Measurements from ENCODE around the gene PPARG.

The PPARG gene

GRCh38 chr3:12312010-12312409 lies 23.1 kb downstream of the PPARG start:
- DNase-seq (ENCODE audit: low read depth in 3 of 3): no peak

- no peak for DNase-seq (ENCODE audit: low read depth in 3 of 3)
Observed at GRCh38 chr3:12313519-12313918, 24.6 kb downstream of the PPARG start.

- no peak for DNase-seq (ENCODE audit: low read depth in 3 of 3)
Observed at GRCh38 chr3:12316253-12316652, 27.4 kb downstream of the PPARG start.

DNA sequence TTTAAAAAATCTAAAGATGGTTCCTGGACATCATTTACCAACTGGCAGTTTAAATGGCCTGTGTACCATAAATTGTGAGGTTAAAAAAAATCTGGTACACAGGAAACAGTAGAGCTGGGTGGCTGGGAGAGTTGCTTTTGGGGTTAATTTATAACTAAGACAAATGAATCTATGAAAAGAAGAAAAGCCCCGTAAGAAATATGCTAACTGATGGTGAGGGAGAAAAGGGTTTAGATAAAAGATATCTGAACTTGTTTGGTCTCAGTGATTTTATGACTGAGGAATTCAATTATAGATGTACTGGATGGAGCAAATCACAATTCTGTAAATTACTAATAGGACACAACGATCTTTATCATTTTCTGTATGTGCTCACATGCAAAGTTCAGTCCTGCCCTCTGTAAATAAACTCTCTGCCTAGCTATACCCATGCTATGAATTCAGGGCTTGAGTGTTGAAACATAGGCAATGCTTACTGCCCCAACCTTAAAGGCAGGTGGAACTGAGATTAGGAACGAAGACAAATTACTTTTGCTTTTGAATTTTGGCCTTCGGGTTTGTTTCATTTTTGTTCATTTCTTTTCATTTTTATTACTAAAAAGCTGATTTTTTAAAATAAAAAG lies 28.0 kb downstream of the PPARG start:
- DNase-seq (ENCODE audit: low read depth in 3 of 3): no peak

- no peak for DNase-seq (ENCODE audit: low read depth in 3 of 3)
Observed at GRCh38 chr3:12317914-12318313, 29.0 kb downstream of the PPARG start.

- no peak for DNase-seq (ENCODE audit: low read depth in 3 of 3)
Observed at GRCh38 chr3:12318758-12319621, 30.1 kb downstream of the PPARG start.

- DNase-seq (ENCODE audit: low read depth in 3 of 3): no peak
Observed at GRCh38 chr3:12321015-12321414, 32.1 kb downstream of the PPARG start.

DNA sequence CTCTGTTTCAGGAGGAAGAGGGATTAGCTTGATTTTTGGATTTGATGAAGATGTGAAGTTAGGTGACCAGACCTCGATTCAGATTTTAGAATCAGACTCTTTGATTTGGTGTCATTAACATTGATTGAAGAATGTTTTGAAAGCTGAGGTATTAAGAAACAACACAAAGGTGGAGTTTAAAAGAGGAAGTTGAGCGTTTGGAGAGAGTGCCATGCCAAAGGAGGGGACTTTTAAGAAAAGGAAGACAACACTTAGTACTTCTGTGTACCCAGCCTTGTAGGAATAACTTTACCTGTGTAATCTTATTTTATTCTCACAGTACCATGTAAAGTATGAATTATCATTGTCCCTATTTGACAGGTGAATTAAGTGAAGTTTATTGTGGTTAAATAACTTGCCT lies 34.4 kb downstream of the PPARG start:
- no peak for DNase-seq (ENCODE audit: low read depth in 3 of 3)

GRCh38 chr3:12325586-12326515 lies 37.0 kb downstream of the PPARG start:
- DNase-seq (ENCODE audit: low read depth in 3 of 3): no peak

DNA sequence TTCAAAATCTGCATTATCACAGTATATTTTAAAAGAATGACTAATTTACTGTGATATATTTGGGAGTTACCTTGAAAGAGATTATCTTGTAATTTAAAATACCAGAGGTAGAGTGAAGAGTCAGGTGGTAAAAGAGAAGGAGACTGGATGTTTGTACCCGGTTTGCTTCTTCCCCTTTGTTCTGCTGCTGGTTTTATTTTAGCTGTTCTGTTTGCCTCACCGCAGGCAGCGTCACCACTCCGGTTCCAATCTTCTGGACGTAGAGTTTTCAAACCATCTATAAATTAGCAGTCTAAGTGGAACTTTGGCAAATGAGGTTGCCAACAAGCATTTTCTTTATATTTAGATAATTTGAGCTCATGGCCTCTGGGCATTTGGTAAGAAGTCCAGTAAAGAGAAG lies 38.2 kb downstream of the PPARG start:
- no peak for DNase-seq (ENCODE audit: low read depth in 3 of 3)

- no peak for DNase-seq (ENCODE audit: low read depth in 3 of 3)
Observed at GRCh38 chr3:12328132-12328836, 39.4 kb downstream of the PPARG start.

DNA sequence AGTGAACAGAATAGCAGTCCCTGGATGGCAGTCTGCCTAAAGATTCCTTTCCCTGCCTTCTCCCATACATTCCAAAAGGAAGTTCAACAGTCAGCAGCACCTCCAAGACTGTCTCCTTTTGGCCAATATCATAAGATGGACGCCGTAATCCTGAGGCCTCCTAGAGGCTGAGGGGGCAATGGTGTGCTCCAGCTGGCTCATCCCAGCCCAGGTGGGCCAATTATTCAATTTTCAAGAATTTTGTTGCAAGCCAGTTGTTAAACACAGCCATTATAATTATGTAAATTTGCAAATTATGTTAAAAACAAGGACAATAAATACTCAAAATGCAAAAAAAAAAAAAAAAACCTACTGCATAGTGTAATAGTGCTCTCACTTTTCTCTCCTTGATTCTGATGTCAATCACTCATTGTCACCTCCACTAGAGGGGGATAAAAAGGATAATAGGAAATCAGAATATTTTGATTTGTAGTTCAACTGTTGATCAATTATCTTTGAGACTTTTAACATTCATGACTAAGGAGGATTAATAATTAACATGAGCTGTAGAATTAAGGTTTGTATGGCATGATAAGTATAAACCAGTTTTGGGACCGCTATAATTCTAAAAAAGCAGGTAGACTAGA lies 40.1 kb downstream of the PPARG start:
- no peak for DNase-seq (ENCODE audit: low read depth in 3 of 3)

DNA sequence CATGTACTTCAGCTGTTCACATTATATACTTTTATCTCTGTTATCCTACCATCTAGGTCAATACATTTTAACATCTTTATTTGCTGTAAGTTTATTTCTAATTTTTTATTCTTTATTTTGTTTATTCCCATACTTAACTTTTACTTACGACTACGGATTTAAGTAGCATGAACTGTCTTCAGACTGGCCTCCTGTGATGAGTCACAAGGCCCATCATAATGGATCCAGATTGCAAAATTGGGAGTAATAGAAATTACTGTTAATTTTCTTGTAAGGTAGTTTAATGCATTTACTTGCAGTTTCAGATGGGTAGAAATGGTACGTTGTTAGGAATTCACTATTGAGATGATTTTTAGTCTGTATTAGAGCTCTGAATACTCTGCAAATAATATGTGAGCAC lies 45.9 kb downstream of the PPARG start:
- no peak for DNase-seq (ENCODE audit: low read depth in 3 of 3)

- no peak for DNase-seq (ENCODE audit: low read depth in 3 of 3)
Observed at GRCh38 chr3:12335421-12335820, 46.6 kb downstream of the PPARG start.

DNA sequence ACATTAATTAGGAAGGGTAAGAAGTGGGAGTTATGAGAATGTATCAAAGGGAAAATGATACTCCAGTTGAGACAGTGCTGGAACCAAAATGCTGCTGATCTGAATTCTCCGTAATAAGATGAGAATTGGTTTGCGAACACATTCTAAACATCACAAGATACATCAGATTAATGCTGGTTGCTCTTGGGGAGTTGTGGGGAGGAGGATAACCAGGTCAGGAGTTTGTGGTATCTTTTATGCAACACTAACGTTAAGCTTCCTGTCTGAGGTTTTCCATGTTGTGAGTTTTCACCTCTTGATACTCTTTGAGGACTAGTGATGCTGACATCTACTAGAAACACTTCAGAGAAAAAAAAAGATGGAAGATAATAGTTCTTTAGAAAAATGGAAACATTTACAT lies 47.2 kb downstream of the PPARG start:
- no peak for DNase-seq (ENCODE audit: low read depth in 3 of 3)

DNA sequence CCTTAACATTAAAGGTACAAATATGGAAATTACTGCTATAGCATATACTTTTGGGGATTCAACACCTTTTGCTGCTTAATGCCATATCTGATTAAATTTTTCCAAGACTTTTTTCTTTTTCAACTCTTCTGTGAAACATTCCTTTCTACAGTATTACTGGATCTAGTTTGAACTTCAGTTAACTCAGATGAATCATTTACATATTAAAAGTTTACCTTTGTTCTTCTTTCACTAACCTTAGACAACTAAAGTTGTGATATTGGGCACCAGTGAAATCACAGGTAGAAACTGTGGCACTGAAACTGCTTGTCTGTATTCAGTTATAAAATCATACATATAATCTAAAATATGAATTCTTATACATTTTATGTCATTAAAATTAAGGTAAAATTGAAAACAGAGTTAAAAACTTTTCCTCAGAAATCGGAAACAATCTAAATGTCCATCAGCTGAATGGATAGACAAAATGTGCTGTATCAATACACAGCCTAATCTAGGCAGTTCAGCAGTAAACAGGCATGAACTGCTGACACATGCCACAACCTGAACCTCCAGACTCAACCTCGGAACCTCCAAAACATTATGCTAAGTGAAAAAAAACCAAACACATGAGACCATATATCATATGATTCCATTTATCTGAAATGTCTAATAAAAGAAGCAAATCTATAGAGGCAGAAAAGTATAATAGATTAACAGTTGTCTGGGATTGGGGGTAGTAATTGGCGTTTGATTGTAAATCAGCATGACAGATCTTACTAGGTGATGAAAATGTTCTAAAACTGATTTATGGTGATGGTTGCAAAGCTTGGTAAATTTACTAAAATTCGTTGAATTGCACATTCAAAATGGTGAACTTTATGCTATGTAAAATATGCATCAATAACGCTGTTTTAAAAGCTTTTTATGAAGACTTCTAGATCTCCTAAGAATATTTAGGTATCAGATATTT lies 50.0 kb downstream of the PPARG start:
- DNase-seq (ENCODE audit: low read depth in 3 of 3): no peak

GRCh38 chr3:12339701-12340480 lies 51.0 kb downstream of the PPARG start:
- no peak for DNase-seq (ENCODE audit: low read depth in 3 of 3)

DNA sequence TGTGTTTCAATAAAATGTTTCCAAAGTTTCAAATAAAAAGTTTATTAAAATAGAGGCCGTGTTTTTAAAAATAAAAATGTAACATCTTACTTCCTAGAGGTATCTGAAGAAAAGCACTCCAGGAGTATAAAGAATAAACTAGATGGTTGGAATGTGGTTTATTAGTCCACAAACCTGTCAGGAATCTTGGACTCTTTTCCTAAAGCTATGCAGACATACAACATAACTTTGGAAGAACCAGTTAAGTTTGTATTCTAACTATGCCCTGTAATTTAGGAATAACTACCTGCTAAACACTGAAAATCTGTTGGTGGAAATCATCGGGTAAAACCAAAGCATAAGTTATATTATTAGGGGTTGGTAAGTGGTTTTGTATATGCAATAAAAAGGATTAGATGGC lies 51.6 kb downstream of the PPARG start:
- DNase-seq (ENCODE audit: low read depth in 3 of 3): no peak

- DNase-seq (ENCODE audit: low read depth in 3 of 3): no peak
Observed at GRCh38 chr3:12342151-12342550, 53.3 kb downstream of the PPARG start.

Measured in stimulated activated CD4-positive, alpha-beta T cell treated with anti-CD3 and anti-CD28 coated beads, TNF-alpha, amount 100 ng/mL, for 24 hours (primary cell).